BE2C (cell line): Measurements from ENCODE around the gene PCNP.

Source experiments
- DNase-seq: peaks from one replicate; pipeline ENCODE4 v3.0.0-alpha.2; 2020
- H3K27me3 ChIP-seq: fragments of 250-450 bp; sonication (Bioruptor Pico); 2 replicates; pipeline ENCODE4 v1.5.1; 2020; ENCODE audit warnings: mild to moderate bottlenecking
- H3K36me3 ChIP-seq: fragments of 250-450 bp; sonication (Bioruptor Pico); 2 replicates; pipeline ENCODE4 v1.5.1; 2020; ENCODE audit warnings: mild to moderate bottlenecking
- H3K4me1 ChIP-seq: fragments of 250-450 bp; sonication (Bioruptor Pico); 2 replicates; pipeline ENCODE4 v1.5.1; 2020
- H3K4me3 ChIP-seq: 2 replicates; pipeline ENCODE4 v1.5.1; 2011; ENCODE audit warnings: low read depth, low read length
- H3K9me3 ChIP-seq: fragments of 250-450 bp; sonication (Bioruptor Pico); 2 replicates; pipeline ENCODE4 v1.5.1; 2020
- TF ChIP-seq, protein P1 (sequence below): IDR thresholded peaks from 2 replicates; pipeline ENCODE4 v1.5.1; 2012; ENCODE audit warnings: mild to moderate bottlenecking, low read depth, low read length

PCNP gene

DNA sequence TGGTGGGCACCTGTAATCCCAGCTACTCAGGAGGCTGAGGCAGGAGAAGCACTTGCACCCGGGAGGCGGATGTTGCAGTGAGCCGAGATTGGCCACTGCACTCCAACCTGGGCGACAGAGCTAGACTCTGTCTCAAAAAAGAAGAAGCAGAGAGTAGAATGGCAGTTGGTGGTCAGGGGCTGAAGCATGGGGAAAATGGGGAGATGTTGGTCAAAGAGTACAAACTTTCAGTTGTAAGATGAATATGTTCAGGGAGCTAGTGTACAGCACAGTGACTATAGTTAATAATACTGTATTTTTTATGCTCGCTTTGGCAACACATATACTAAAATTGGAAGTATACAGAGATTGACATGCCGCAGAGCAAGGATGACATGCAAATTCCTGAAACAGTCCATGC lies 41.5 kb downstream of the PCNP start:
- Histone ChIP-seq H3K4me1 (no peaks in the 10 kb centered on the region), H3K9me3 (no peaks in the 10 kb centered on the region), H3K4me3 (no peak overlapping the region), H3K27me3 (no peaks in the 10 kb centered on the region), H3K36me3 (no peaks in the 10 kb centered on the region)
- no peak for DNase-seq
- TF ChIP-seq, protein P1, sequence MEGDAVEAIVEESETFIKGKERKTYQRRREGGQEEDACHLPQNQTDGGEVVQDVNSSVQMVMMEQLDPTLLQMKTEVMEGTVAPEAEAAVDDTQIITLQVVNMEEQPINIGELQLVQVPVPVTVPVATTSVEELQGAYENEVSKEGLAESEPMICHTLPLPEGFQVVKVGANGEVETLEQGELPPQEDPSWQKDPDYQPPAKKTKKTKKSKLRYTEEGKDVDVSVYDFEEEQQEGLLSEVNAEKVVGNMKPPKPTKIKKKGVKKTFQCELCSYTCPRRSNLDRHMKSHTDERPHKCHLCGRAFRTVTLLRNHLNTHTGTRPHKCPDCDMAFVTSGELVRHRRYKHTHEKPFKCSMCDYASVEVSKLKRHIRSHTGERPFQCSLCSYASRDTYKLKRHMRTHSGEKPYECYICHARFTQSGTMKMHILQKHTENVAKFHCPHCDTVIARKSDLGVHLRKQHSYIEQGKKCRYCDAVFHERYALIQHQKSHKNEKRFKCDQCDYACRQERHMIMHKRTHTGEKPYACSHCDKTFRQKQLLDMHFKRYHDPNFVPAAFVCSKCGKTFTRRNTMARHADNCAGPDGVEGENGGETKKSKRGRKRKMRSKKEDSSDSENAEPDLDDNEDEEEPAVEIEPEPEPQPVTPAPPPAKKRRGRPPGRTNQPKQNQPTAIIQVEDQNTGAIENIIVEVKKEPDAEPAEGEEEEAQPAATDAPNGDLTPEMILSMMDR = no peak

DNA sequence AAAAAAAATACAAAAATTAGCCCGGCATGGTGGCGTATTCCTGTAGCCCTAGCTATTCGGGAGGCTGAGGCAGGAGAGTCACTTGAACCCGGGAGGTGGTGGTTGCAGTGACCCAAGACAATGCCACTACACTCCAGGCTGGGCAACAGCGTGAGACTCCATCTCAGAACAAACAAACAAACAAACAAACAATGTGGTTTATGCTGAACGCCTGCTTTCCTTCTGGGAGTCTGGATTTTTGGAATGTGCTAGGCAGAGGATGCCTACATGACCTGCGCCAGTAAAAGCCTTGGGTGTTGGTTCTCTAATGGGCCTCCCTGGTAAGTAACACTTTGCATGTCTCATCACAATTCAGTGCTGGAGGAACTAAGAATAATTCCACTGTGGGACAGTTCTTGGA lies 43.5 kb downstream of the PCNP start:
- Histone ChIP-seq H3K4me1 (no peaks in the 10 kb centered on the region), H3K27me3 (no peaks in the 10 kb centered on the region), H3K4me3 (no peak overlapping the region), H3K36me3 (no peaks in the 10 kb centered on the region), H3K9me3 (no peaks in the 10 kb centered on the region)
- TF ChIP-seq, protein P1 = no peak
- DNase-seq = no peak

DNA sequence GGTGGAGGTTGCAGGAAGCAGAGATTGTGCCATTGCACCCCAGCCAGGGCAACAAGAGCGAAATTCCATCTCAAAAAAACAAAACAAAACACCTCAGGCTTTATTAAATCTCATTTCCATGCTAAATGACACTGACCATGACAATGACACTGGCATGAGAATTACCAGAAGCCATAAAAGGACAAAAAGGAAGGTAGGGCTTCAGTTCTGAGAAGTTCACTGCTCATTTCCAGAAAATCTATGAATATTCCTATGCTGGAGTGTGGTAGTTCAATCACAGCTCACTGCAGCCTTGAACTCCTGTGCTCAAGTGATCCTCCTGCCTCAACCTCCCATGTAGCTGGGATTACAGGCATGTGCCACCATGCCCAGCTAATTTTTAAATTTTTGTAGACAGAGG lies 44.7 kb downstream of the PCNP start:
- no peak for DNase-seq
- Histone ChIP-seq H3K4me3 (no peak overlapping the region), H3K36me3 (no peaks in the 10 kb centered on the region), H3K9me3 (no peaks in the 10 kb centered on the region), H3K4me1 (no peaks in the 10 kb centered on the region), H3K27me3 (no peaks in the 10 kb centered on the region)
- TF ChIP-seq, protein P1 = no peak

GRCh38 chr3:101619734-101620133 lies 45.8 kb downstream of the PCNP start:
- Histone ChIP-seq H3K4me1 (no peaks in the 10 kb centered on the region), H3K36me3 (no peaks in the 10 kb centered on the region), H3K4me3 (no peak overlapping the region), H3K9me3 (no peaks in the 10 kb centered on the region), H3K27me3 (no peaks in the 10 kb centered on the region)
- no peak for DNase-seq
- TF ChIP-seq, protein P1 = no peak

DNA sequence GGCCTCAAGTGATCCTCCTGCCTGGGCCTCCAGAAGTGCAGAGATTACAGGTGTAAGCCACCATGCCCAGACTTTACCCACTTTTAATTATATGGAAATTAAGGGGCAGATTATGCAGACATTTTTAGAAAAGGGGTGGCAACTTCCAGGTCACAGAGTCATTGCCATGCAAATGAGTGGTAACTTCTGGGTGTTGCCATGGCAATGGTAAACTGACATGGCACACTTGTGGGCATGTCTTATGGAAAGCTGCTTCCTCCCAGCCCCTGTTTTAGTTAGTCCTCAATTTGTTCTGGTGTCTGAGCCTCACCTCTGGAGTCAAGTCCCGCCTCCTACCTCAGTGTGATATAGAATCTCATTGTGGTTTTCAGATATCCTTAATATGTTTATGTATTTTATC lies 49.7 kb downstream of the PCNP start:
- no peak for DNase-seq
- Histone ChIP-seq H3K27me3 (no peaks in the 10 kb centered on the region), H3K9me3 (no peaks in the 10 kb centered on the region), H3K36me3 (no peaks in the 10 kb centered on the region), H3K4me1 (no peaks in the 10 kb centered on the region), H3K4me3 (no peak overlapping the region)
- TF ChIP-seq, protein P1 = no peak

GRCh38 chr3:101624857-101625256 lies 50.9 kb downstream of the PCNP start:
- H3K9me3 ChIP-seq = no peaks in the 10 kb centered on the region
- no peaks in the 10 kb centered on the region for H3K36me3 ChIP-seq
- no peak overlapping the region for H3K4me3 ChIP-seq
- no peak for DNase-seq
- no peaks in the 10 kb centered on the region for H3K4me1 ChIP-seq
- no peaks in the 10 kb centered on the region for H3K27me3 ChIP-seq
- TF ChIP-seq, protein P1 = no peak
